K562 (cell line): Measurements from ENCODE around the gene TOR1B.

ENCODE experiments used
- CEBPB ChIP-seq: fragments of 450-650 bp; IDR thresholded peaks from 2 replicates; pipeline ENCODE4 v1.6.1; 2016; ENCODE audit warnings: missing genetic modification characterization, missing compliant biosample characterization
- DIDO1 ChIP-seq: fragments of 450-650 bp; IDR thresholded peaks from 2 replicates; pipeline ENCODE4 v1.6.1; 2016; ENCODE audit warnings: low read depth, missing biosample characterization, missing genetic modification characterization
- ESRRA ChIP-seq: fragments of 450-650 bp; IDR thresholded peaks from 2 replicates; pipeline ENCODE4 v1.6.1; 2014; ENCODE audit warnings: low read depth, mild to moderate bottlenecking, moderate library complexity, borderline replicate concordance
- EZH2 ChIP-seq: IDR thresholded peaks from 2 replicates; pipeline ENCODE4 v1.6.1; 2012; ENCODE audit warnings: low read depth, mild to moderate bottlenecking, inconsistent platforms, low read length, borderline replicate concordance
- FOXK2 ChIP-seq, 2 experiments: fragments of 450-650 bp; IDR thresholded peaks in 1 of 2; conservative IDR thresholded peaks in 1 of 2; 2 replicates each; pipeline ENCODE4 v1.6.1; 2016; ENCODE audit warnings: low read depth in 2 of 2, mild to moderate bottlenecking in 1 of 2
- HDGF ChIP-seq: fragments of 450-650 bp; IDR thresholded peaks from 2 replicates; pipeline ENCODE4 v1.6.1; 2016
- MYC ChIP-seq, 2 experiments: fragments of 250-450 bp in 1 of 2; sonication (Bioruptor Pico) in 1 of 2; IDR thresholded peaks; 2 replicates each; pipeline versions ENCODE4 v1.5.1 to v1.6.1; 2012 to 2021; ENCODE audit warnings: low read depth in 2 of 2, borderline replicate concordance in 1 of 2, improper control_type of control experiment in 1 of 2, low read length in 1 of 2, mild to moderate bottlenecking in 1 of 2, moderate library complexity in 1 of 2
- PHB2 ChIP-seq: fragments of 450-650 bp; IDR thresholded peaks from 2 replicates; pipeline ENCODE4 v1.6.1; 2017; ENCODE audit warnings: low read depth
- PHF20 ChIP-seq: fragments of 450-650 bp; IDR thresholded peaks from 2 replicates; pipeline ENCODE4 v1.6.1; 2018; ENCODE audit not compliant: partially characterized antibody
- PHF8 ChIP-seq: fragments of 200-600 bp; sonication (generic); IDR thresholded peaks from 2 replicates; pipeline ENCODE4 v1.6.1; 2012; ENCODE audit warnings: mixed run types, mild to moderate bottlenecking, inconsistent platforms, low read length, moderate library complexity, borderline replicate concordance
- POLR2AphosphoS5 ChIP-seq: IDR thresholded peaks from 2 replicates; pipeline ENCODE4 v1.6.1; 2011; ENCODE audit warnings: mild to moderate bottlenecking, low read depth, low read length, moderate library complexity; ENCODE audit not compliant: control insufficient read depth, insufficient read depth
- SMAD3 ChIP-seq: fragments of 450-650 bp; formaldehyde crosslinking; conservative IDR thresholded peaks from 2 replicates; pipeline ENCODE4 v1.4.0; 2020; ENCODE audit warnings: mild to moderate bottlenecking
- TGIF2 ChIP-seq: sonication (generic); formaldehyde crosslinking; IDR thresholded peaks from 2 replicates; pipeline ENCODE4 v1.8.1; 2022; ENCODE audit warnings: mild to moderate bottlenecking, missing genetic modification reagents, moderate library complexity
- TF ChIP-seq, protein P1 (sequence below), 3 experiments: IDR thresholded peaks in 2 of 3; conservative IDR thresholded peaks in 1 of 3; 2 replicates each; pipeline ENCODE4 v1.5.1; 2011 to 2012; ENCODE audit warnings: low read length in 3 of 3, mild to moderate bottlenecking in 3 of 3, control low read depth in 2 of 3, improper control_type of control experiment in 1 of 3, inconsistent platforms in 1 of 3, low read depth in 1 of 3, mixed read lengths in 1 of 3, moderate library complexity in 1 of 3; ENCODE audit not compliant: insufficient read depth in 2 of 3

DNA sequence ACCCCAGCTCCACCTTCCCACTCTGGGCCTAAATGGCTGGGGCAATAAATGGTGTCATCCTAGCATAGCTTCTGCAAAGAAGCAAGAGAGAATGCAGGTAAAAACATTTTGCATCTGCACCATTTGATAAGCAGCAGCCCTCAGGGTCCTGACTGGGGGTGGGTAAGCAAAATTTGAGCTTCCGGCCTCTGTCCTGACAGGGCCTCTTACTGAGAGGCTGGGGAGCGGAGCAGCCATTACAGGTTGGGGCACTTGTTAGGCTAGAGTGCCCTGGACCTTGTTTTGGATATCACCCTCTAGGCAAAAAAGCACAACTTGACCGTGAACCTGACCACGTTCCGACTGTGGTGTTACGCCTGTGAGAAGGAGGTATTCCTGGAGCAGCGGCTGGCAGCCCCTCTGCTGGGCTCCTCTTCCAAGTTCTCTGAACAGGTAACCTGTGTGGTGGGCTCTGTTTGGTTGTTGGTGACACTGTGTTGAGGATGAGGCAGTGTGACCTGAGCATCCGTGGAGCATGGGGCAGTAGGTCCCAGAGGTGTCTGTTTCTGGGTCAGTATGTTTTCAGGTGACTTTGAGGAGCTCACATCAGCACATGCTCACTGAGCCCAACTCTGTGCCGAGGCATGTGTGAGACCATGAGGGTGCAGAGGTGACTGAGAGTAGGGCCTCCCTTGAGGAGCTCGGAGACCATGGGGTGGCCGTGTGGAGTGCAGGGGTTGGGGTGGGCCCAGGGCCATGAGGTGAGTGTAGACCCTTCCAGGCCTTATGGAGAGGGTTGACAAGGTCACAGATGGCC lies 55.4 kb downstream of the TOR1B start:
- TF ChIP-seq MYC (IDR thresholded peaks at IDR 0.05; ENCODE audit: low read depth, low read length) = peak; percentile 16; the same call in 1 of the 2 replicates
- TF ChIP-seq MYC (CRISPR knock-in tag; IDR thresholded peaks at IDR 0.05; ENCODE audit: borderline replicate concordance, low read depth) = no peak
- TF ChIP-seq SMAD3 (CRISPR knock-in tag) = no peak
- no peak for TF ChIP-seq CEBPB (tag)
- no peak for TF ChIP-seq FOXK2 (conservative IDR thresholded peaks at IDR 0.05 in 1 of 2, IDR thresholded peaks at IDR 0.05 in 1 of 2; ENCODE audit: low read depth in 2 of 2)
- no peak for TF ChIP-seq PHB2
- TF ChIP-seq, protein P1, sequence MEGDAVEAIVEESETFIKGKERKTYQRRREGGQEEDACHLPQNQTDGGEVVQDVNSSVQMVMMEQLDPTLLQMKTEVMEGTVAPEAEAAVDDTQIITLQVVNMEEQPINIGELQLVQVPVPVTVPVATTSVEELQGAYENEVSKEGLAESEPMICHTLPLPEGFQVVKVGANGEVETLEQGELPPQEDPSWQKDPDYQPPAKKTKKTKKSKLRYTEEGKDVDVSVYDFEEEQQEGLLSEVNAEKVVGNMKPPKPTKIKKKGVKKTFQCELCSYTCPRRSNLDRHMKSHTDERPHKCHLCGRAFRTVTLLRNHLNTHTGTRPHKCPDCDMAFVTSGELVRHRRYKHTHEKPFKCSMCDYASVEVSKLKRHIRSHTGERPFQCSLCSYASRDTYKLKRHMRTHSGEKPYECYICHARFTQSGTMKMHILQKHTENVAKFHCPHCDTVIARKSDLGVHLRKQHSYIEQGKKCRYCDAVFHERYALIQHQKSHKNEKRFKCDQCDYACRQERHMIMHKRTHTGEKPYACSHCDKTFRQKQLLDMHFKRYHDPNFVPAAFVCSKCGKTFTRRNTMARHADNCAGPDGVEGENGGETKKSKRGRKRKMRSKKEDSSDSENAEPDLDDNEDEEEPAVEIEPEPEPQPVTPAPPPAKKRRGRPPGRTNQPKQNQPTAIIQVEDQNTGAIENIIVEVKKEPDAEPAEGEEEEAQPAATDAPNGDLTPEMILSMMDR (IDR thresholded peaks at IDR 0.05 in 2 of 3, conservative IDR thresholded peaks at IDR 0.05 in 1 of 3; ENCODE audit: insufficient read depth in 2 of 3, low read depth in 1 of 3, low read length in 3 of 3) = no peak
- no peak for TF ChIP-seq DIDO1 (tag)
- TF ChIP-seq PHF20 = no peak
- no peak for TF ChIP-seq ESRRA
- no peak for TF ChIP-seq TGIF2
- TF ChIP-seq EZH2 = no peak
- TF ChIP-seq POLR2AphosphoS5 = no peak; the same call in 1 of the 2 replicates
- TF ChIP-seq HDGF = no peak
- TF ChIP-seq PHF8 = no peak
